ENCODE measurements around the gene KCNK18. TPM values are rescaled to one million over a fixed set of nuclear protein-coding genes. Genes with fewer than 3 reads are reported as not detected.

KCNK18 gene
- total RNA-seq: not detected

- ChIA-PET CTCF (interaction anchor here (0.6 kb wide), 1 partner anchor 20 kb away, joined by 3 read pairs; no protein-coding TSS in a partner anchor), POLR2A (no interaction called here)
- H3K4me3 Mint-ChIP-seq: no peak within 1 kb of the TSS
- H3K27me3 Mint-ChIP-seq: peaks cover 5% of the 10 kb centered on the region
- H3K4me1 Mint-ChIP-seq (ENCODE audit: low read depth): no peaks in the 10 kb centered on the region
- intact Hi-C loops (cut with micrococcal nuclease): no loop called here
- H3K36me3 Mint-ChIP-seq: no peaks in the 10 kb centered on the region
- no peak for DNase-seq
- H3K27ac Mint-ChIP-seq: no peak within 1 kb of the TSS
- peaks cover 4% of the 10 kb centered on the region for H3K9me3 Mint-ChIP-seq
Observed at GRCh38 chr10:117197189-117197588, at the start of gene KCNK18. Gene KCNK18 (plus strand): TSS chr10:117197489. CDS start chr10:117197489, 0 bp downstream.

DNA sequence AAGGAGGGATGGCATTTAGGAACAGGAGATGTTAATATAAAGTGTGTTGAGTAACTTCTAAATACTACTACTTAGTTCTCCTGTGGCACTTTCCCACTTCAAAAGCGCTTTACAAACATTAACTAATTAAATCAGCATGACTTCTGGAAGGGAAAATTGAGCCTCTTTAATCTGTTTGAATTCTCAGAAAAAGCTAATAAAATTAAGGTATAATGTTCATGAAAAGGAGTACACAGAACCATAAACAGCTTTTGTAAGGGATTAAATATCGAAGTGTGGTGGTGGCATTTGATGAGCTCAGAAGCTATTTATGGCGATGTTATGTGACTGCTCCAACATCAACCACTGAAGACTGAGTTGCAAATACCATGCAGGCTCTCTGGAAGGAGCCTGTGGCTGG lies 49.0 kb upstream of the KCNK18 start:
- intact Hi-C loops (cut with micrococcal nuclease): no loop called here
- Mint-ChIP-seq H3K36me3 (no peaks in the 10 kb centered on the region), H3K9me3 (peaks cover 6% of the 10 kb centered on the region), H3K4me3 (no peak overlapping the region), H3K27ac (no peak overlapping the region), H3K4me1 (ENCODE audit: low read depth) (no peaks in the 10 kb centered on the region), H3K27me3 (peaks cover 40% of the 10 kb centered on the region)
- POLR2A ChIA-PET: no interaction called here
- CTCF ChIA-PET: interaction anchor here (2.0 kb wide), 1 partner anchor 27 kb away, joined by 5 read pairs; no protein-coding TSS in a partner anchor
- no peak for DNase-seq

DNA sequence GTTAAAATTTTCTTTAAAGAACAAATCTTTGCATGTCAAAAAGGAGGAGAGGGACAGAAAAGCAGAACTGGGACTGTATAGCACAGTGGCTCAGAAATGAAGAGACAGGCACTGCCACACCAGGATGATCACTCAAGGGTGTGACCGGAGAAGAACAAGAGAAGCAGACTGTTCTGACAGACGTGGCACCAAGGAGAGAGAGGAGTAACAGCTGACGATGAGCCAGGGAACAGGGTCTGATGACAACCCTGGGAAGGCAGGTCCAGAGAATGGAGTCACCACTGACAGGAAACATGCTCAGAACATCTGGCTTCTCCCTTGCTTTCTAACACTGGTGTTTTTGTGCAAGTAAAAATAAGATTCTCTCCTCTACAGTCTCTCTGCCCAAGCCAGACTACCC lies 44.6 kb upstream of the KCNK18 start:
- Mint-ChIP-seq H3K9me3 (no peaks in the 10 kb centered on the region), H3K27me3 (peaks cover 57% of the 10 kb centered on the region), H3K4me1 (ENCODE audit: low read depth) (no peaks in the 10 kb centered on the region), H3K27ac (no peak overlapping the region), H3K36me3 (no peaks in the 10 kb centered on the region), H3K4me3 (no peak overlapping the region)
- DNase-seq: no peak
- intact Hi-C loops (cut with micrococcal nuclease): no loop called here
- ChIA-PET CTCF (no interaction called here), POLR2A (no interaction called here)

DNA sequence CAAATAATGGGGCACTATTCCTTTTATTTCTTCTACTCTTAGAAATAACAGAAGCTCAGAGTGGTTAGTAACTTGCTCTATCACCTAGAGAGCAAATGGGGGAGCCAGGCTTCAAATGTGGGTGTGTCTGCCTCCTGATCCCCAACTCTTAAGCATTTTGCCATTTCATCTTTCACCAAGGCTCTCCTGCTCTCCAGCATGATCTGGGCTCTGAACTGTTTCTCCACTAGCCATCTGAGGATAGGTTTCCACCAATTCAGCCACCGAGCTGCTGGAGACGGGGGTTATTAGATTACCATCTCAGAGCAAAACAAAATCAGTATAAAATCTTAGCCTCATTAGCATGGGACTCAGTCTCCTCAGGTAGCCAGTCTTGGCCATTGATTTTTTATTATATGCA lies 39.0 kb upstream of the KCNK18 start:
- CTCF ChIA-PET: interaction anchor here (1.0 to 5.3 kb wide), 3 partner anchors 10 to 17 kb away, joined by 3 to 37 read pairs (median 10); no protein-coding TSS in a partner anchor
- no peaks in the 10 kb centered on the region for H3K9me3 Mint-ChIP-seq
- H3K4me1 Mint-ChIP-seq (ENCODE audit: low read depth): peaks cover 12% of the 10 kb centered on the region
- DNase-seq: no peak
- H3K27ac Mint-ChIP-seq: no peak overlapping the region
- intact Hi-C loops (cut with micrococcal nuclease): no loop called here
- no peaks in the 10 kb centered on the region for H3K36me3 Mint-ChIP-seq
- POLR2A ChIA-PET: no interaction called here
- H3K4me3 Mint-ChIP-seq: no peak overlapping the region
- peaks cover 78% of the 10 kb centered on the region for H3K27me3 Mint-ChIP-seq

DNA sequence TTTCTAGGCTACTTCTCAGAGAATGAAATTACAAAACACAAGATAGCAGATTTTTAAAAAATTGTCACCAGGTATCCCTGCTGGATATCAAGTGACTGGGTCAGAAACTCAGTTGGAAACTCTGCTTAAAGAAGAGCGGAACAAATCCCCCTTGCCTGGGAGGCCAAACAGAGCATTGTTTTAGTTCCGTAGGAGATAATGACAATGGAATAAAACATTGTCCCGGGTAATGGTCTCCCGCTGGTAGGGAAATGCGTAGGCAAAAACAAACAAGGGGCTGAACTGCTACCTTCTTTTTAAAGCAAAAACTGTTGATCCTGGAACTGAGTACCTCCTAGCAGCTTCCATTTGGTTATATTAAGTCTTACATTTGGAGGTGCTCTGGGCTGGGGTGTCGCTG lies 37.9 kb upstream of the KCNK18 start:
- no peak overlapping the region for H3K27ac Mint-ChIP-seq
- H3K27me3 Mint-ChIP-seq: peaks cover 78% of the 10 kb centered on the region
- CTCF ChIA-PET: interaction anchor here (0.8 to 5.3 kb wide), 2 partner anchors 8 to 15 kb away, joined by 7 to 37 read pairs; no protein-coding TSS in a partner anchor
- intact Hi-C loops (cut with micrococcal nuclease): no loop called here
- no peak for DNase-seq
- no peaks in the 10 kb centered on the region for H3K9me3 Mint-ChIP-seq
- POLR2A ChIA-PET: no interaction called here
- no peak overlapping the region for H3K4me3 Mint-ChIP-seq
- no peaks in the 10 kb centered on the region for H3K36me3 Mint-ChIP-seq
- H3K4me1 Mint-ChIP-seq (ENCODE audit: low read depth): peaks cover 15% of the 10 kb centered on the region

- Mint-ChIP-seq H3K4me3 (no peak overlapping the region), H3K27ac (no peak overlapping the region), H3K27me3 (peaks cover 79% of the 10 kb centered on the region), H3K36me3 (no peaks in the 10 kb centered on the region), H3K9me3 (no peaks in the 10 kb centered on the region), H3K4me1 (ENCODE audit: low read depth) (peaks cover 20% of the 10 kb centered on the region)
- ChIA-PET POLR2A (no interaction called here), CTCF (no interaction called here)
- intact Hi-C loops (cut with micrococcal nuclease): no loop called here
- DNase-seq: no peak
Observed at GRCh38 chr10:117160567-117160966, 36.7 kb upstream of the KCNK18 start.

GRCh38 chr10:117161386-117162033 lies 35.8 kb upstream of the KCNK18 start:
- POLR2A ChIA-PET: no interaction called here

DNA sequence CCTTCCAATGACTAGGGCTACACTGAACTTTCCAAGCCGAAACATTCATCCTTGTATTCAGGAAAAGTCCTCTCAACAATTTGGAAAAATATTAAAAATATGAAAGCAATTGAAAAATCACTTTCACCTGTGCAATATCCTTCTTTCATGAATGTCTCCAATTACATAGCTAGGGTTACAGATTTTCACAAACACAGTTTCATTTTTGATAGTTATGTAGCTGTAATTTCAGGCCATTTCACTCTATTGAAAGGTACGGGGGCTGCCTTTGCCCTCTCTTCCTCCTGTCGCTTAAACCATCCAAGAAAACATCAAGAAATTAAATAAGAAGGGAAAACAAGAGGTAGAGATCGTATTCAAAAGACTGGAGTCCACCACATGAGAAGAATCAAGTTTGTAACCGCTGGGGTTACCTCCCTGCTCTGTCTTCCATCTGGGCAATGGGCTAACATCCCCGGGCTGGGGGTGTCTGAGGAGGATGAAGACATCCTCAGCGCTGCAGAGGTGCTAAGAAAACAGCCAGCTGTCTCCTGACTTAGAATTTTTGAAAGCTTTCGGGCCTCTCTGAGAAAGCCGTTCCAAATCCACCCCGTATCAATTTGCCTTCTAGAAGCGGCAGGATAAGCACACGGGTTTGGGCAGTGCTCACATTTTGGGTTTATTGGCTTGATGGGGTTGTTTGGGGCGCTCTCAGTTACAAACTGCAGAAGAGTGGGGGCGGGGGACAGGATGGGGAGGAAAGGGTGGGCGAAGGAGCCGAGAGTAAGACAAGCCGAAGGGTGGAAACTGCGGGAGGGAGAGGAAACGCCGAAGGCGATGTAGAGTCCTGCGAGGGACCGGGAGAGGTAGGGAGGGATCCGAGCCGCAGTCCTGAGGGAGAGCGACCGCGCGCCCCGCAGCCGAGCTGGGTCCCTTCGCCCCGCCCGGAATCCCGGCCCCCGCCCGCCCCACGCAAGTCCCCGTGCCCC lies 34.9 kb upstream of the KCNK18 start:
- Mint-ChIP-seq H3K9me3 (no peaks in the 10 kb centered on the region), H3K4me1 (ENCODE audit: low read depth) (peaks cover 34% of the 10 kb centered on the region), H3K27ac (no peak overlapping the region), H3K36me3 (no peaks in the 10 kb centered on the region), H3K27me3 (peaks cover 82% of the 10 kb centered on the region), H3K4me3 (no peak overlapping the region)
- intact Hi-C loops (cut with micrococcal nuclease): no loop called here
- ChIA-PET POLR2A (no interaction called here), CTCF (interaction anchor here (0.6 kb wide), 1 partner anchor 13 kb away, joined by 3 read pairs; no protein-coding TSS in a partner anchor)
- DNase-seq: no peak

More at GRCh38 chr10:117161386-117162033, 35.8 kb upstream of the KCNK18 start:
- peaks cover 25% of the 10 kb centered on the region for H3K4me1 Mint-ChIP-seq (ENCODE audit: low read depth)
- no peak for DNase-seq
- CTCF ChIA-PET: interaction anchor here (0.6 kb wide), 1 partner anchor 13 kb away, joined by 3 read pairs; no protein-coding TSS in a partner anchor
- intact Hi-C loops (cut with micrococcal nuclease): no loop called here
- no peak overlapping the region for H3K27ac Mint-ChIP-seq
- no peaks in the 10 kb centered on the region for H3K9me3 Mint-ChIP-seq
- H3K36me3 Mint-ChIP-seq: no peaks in the 10 kb centered on the region
- peaks cover 81% of the 10 kb centered on the region for H3K27me3 Mint-ChIP-seq
- H3K4me3 Mint-ChIP-seq: no peak overlapping the region

DNA sequence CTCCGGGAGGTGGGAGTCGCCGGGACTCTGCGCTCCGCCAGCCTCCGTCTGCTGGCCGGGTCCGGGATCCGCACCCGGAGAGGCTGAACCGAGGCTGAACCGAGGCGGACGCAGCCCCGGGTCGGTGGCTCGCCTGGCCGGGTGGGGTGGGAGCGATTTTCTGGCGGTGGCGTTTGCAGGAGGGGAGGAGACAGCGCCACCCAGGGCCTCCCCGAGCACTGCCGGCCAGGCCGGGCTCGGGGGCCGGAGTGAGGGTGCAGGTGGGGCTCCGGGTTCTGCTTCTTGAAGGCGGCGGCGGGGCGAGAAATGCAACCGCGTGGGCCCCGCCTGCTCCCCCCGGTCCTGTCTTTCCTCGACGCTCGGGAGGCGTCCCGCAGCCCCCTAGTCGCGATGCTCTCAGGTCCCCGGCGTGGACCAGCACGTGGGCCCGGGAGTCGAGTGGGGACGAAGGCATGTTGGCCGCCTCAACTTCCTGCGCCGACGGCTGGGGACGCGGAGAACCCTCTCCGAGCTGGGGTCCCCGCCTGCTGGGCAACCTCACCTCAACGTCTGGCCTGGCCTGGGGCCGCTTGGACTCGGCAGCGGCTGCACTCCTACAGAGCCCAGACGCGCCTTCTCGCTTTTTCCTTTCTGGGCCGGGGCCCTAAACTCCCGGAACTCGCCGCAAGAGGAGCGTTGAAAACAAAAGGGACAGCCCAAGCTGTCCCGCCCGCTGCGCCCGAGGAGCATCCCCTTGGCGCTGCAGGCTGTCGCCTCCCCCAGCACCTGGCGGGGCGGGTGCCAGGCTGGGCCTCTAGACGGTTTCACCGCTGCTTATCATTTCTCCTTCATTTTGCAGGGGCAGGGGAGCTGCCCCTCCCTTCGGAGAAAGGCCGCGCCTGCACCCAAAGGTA lies 34.0 kb upstream of the KCNK18 start:
- CTCF ChIA-PET: interaction anchor here (1.2 to 2.1 kb wide), 2 partner anchors 12 to 28 kb away, joined by 4 to 14 read pairs; no protein-coding TSS in a partner anchor
- no peak overlapping the region for H3K27ac Mint-ChIP-seq
- H3K4me3 Mint-ChIP-seq: no peak overlapping the region
- POLR2A ChIA-PET: no interaction called here
- H3K36me3 Mint-ChIP-seq: no peaks in the 10 kb centered on the region
- H3K4me1 Mint-ChIP-seq (ENCODE audit: low read depth): peaks cover 37% of the 10 kb centered on the region
- no peak for DNase-seq
- no peaks in the 10 kb centered on the region for H3K9me3 Mint-ChIP-seq
- H3K27me3 Mint-ChIP-seq: peaks cover 81% of the 10 kb centered on the region
- intact Hi-C loops (cut with micrococcal nuclease): no loop called here

DNA sequence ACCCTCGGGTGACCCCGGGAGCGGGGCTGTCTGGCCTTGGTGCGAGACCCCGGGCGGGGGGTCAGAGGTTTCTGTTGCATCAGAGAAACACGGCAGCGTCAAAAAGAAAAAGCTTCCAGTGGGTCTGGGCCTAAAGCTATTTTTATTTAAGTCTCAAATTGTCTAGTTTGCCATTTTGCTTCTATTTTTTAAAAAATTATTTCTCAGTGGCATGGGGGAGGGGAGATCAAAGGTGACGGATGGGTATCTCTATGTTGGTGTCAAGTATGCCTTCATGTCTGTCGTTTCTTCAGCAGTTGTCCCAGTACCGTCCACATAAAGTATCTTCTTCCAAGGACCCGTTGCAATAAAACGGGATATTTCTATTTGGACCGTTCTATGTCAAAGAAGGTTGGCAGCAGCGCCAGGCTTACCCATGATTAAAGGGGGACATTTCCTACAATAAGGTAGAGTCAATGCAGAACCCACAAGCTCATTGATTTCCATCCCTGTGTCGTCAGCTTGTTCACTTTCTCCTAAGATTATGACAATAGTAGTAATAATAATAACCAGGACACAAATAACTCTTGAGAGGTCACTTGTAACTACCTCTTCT lies 33.2 kb upstream of the KCNK18 start:
- intact Hi-C loops (cut with micrococcal nuclease): loop anchor here (2.0 kb wide), 2 partner anchors 315 to 369 kb away; partner anchors contain the start of gene ENO4
- H3K36me3 Mint-ChIP-seq: no peaks in the 10 kb centered on the region
- H3K4me3 Mint-ChIP-seq: no peak overlapping the region
- CTCF ChIA-PET: interaction anchor here (1.2 to 2.1 kb wide), 2 partner anchors 11 to 29 kb away, joined by 4 to 14 read pairs; no protein-coding TSS in a partner anchor
- peaks cover 41% of the 10 kb centered on the region for H3K4me1 Mint-ChIP-seq (ENCODE audit: low read depth)
- H3K27me3 Mint-ChIP-seq: peaks cover 81% of the 10 kb centered on the region
- POLR2A ChIA-PET: no interaction called here
- H3K27ac Mint-ChIP-seq: no peak overlapping the region
- no peaks in the 10 kb centered on the region for H3K9me3 Mint-ChIP-seq
- no peak for DNase-seq
